ENCODE data around the gene MOV10L1. TPM values are rescaled to one million over a fixed set of nuclear protein-coding genes. Genes with fewer than 3 reads are reported as not detected.

Gene MOV10L1
- polyA plus RNA-seq, 1 donor from 2014 or later, result not detected

DNA sequence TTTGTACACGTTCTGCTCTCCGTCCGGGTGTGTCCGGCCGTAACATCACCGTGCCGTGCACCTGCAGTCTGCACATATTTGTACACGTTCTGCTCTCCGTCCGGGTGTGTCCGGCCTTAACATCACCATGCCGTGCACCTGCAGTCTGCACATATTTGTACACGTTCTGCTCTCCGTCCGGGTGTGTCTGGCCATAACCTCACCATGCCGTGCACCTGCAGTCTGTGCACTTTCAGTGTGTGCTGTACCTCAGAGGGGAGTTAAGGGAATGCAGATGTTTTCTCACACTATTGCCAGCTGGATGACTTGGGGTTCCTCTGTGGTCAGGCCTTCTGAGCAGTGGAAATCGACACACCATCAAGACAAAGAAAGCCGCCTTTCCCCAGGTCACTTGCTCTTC lies 35.9 kb upstream of the MOV10L1 start:
- H3K4me1 Mint-ChIP-seq, result peaks cover 10 to 12% (median 12%) of the 10 kb centered on the region in 3 donors
- H3K9me3 Mint-ChIP-seq, result peaks cover 0 to 9% (median 0%) of the 10 kb centered on the region in 3 donors
- H3K27me3 Mint-ChIP-seq, result peaks cover 46% of the 10 kb centered on the region
- H3K27ac Mint-ChIP-seq, result peak overlapping the region in 1 of 3 donors; percentile 87
- peaks cover 5% of the 10 kb centered on the region for H3K36me3 Mint-ChIP-seq
- peak overlapping the region in 2 of 4 donors; percentile 49 to 72 for H3K4me3 Mint-ChIP-seq

DNA sequence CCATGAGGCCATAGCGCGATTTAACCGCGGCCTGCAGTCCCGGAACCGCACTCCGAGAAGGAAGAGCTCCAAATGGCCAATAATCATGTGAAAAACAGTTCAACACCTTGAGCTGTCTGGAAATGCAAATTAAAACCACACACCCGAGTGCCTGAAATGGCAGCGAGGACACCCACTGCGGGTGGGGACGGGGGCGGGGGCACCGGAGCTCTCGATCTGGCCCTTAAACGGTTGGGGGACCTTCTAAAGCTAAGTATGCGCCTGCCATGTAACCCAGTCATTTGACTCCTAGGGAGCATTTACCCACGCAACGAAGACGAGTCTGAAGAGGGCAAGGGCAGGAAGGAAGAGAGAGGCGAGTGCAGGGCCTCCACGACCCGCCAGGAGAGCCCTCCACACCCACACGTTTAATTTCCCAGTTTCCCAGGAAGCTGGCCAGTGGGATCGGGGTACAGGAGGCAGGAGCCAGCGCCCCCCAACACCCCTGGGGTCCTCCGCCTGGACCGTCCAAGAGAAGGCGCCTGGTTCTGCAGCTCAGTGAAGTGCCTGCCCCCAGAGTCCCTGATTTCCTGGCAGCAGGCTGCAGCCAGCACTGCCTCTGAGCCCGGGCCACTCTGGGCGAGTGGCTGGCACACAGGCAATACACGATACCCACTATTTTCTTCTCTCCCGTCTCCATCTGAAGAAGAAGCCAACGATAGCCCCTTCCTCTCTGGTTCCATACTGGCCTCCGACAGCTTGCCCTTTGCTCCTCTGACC lies 33.4 kb upstream of the MOV10L1 start:
- Mint-ChIP-seq H3K4me1 (peaks cover 10 to 14% (median 12%) of the 10 kb centered on the region in 3 donors), H3K4me3 (peak overlapping the region; percentile 12 to 89 (median 63)), H3K9me3 (peaks cover 0 to 9% (median 0%) of the 10 kb centered on the region in 3 donors), H3K36me3 (peaks cover 4% of the 10 kb centered on the region), H3K27ac (peak overlapping the region in 1 of 3 donors; percentile 4), H3K27me3 (peaks cover 47% of the 10 kb centered on the region)

DNA sequence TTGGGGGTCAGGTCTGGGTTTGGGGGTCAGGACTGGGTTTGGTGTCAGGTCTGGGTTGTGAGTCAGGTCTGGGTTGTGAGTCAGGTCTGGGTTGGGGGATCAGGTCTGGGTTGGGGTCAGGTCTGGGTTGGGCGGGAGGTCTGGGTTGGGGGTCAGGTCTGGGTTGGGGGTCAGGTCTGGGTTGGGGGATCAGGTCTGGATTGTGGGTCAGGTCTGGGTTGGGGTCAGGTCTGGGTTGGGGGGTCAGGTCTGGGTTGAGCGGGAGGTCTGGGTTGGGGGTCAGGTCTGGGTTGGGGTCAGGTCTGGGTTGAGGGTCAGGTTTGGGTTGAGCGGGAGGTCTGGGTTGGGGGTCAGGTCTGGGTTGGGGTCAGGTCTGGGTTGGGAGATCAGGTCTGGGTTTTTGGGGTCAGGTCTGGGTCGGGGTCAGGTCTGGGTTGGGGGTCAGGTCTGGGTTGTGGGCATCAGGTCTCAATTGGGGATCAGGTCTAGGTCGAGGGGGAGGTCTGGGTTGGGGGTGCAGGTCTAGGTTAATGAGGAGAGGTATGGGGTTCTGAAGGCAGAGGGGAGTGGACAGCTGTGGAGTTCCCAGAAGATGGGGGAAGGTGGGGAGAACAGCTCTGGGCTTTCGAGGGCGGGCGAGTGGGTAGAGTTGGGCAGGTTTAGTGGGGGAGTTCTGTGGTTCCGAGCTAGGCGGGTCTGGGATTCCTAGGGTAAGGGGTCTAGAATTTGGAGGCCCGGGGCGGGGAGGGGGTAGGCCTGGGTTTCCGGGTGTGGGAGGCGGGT lies 32.3 kb upstream of the MOV10L1 start:
- H3K27ac Mint-ChIP-seq, result no peak overlapping the region
- peak overlapping the region in 1 of 4 donors; percentile 72 for H3K4me3 Mint-ChIP-seq
- H3K36me3 Mint-ChIP-seq, result peaks cover under 1% of the 10 kb centered on the region
- peaks cover 0 to 5% (median 0%) of the 10 kb centered on the region in 3 donors for H3K9me3 Mint-ChIP-seq
- peaks cover 10 to 14% (median 12%) of the 10 kb centered on the region in 3 donors for H3K4me1 Mint-ChIP-seq
- H3K27me3 Mint-ChIP-seq, result peaks cover 43% of the 10 kb centered on the region

DNA sequence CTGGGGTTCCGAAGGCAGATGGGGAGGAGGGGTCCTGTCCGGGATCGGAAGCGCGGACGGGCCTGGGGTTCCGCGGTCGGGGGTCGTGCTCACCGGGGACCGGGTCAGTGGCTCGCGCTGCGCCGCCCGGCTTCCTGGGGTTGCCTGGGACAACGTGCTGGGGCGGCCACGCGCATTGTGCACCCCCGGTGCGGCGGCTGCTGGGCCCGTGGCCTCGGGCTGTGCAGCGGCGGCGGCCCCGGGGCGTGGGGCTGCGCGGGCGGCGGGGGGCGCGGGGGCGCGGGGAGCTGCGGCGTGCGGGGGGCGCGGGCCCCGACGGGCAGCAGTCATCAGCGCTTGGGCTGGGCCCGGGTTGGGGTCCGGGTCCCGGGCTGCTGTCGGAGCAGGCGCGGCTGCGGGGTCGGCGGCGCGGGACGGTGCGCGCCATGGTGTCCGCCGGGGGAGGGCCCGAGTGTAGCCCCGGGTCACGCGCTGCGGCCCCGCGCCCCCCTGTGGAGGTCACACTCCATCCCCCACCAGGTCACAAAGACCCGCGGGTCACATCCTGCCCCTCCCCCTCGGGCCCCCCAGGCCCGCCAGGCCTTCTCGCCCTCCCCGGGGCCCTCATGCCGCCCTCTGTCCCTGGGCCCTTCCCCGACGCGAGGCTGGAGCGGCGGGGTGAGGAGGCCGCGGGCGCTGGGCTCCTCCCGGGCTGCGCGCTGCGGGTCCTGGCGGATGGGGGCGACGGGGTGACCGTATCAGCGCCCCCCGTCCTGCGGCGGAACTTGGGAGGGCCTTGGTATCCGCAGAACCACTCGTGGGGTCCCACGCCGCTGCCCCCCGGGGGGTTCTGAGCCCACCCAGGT lies 31.5 kb upstream of the MOV10L1 start, which contains the start of gene TTLL8:
TSS of gene TTLL8 (minus strand) at position 238 of the 845 bp plus-strand sequence.
- peaks cover 0 to 2% (median 0%) of the 10 kb centered on the region in 3 donors for H3K9me3 Mint-ChIP-seq
- H3K36me3 Mint-ChIP-seq, result no peaks in the 10 kb centered on the region
- peaks cover 39% of the 10 kb centered on the region for H3K27me3 Mint-ChIP-seq
- H3K27ac Mint-ChIP-seq, result no peak within 1 kb of the TSS
- H3K4me1 Mint-ChIP-seq, result peaks cover 10 to 14% (median 12%) of the 10 kb centered on the region in 3 donors
- peak within 1 kb of the TSS in 1 of 4 donors; percentile 72 for H3K4me3 Mint-ChIP-seq

DNA sequence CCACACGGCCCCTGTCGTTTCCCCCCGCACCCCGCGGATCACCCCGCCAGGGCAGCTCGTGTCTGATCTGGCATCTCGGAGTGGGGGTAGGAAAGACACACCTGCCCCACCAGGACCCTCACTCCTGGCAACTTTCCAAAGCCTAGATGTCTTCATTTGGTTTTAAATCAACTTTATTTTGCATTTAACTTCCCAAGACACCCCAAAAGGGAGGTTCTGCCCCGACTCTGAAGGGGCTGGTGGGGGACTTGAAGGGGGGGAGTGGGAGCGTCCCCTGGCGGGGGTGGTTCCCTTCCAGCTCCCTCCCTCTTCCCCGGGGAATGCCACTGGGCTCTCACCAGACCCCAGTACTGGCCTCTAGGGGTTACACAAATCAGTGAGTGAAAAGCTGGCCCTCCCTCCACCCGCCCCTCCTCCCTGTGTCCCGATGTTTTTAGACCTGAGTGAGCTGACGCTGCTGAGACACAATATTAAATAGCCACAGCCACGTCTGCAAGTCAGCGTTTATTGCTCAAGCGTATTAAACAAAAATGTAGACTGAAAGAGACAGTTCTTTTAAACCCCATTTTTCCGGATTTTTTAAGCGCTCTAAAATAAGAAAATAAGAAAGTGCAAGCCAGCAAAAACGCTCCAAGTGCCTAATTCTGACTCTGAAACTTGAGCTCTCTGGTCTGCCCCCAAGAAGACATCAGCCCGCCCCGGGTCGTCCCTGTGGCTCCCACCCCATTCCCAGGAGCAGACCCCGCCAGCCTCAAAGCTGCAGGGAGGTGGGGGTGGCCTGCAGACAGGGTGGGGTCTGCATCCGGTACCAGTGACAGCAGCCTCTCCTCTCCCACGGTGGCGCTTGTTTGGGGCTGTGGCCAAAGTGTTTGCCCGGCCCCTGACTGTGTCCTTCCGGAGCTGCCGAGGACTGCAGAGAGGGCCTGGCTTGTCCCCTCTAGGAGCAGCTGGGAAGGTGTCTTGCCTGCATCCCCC lies 30.6 kb upstream of the MOV10L1 start:
- Mint-ChIP-seq H3K27ac (no peak overlapping the region), H3K36me3 (no peaks in the 10 kb centered on the region), H3K27me3 (peaks cover 33% of the 10 kb centered on the region), H3K4me1 (peaks cover 9 to 12% (median 10%) of the 10 kb centered on the region in 3 donors), H3K9me3 (no peaks in the 10 kb centered on the region), H3K4me3 (peak overlapping the region in 1 of 4 donors; percentile 68)

DNA sequence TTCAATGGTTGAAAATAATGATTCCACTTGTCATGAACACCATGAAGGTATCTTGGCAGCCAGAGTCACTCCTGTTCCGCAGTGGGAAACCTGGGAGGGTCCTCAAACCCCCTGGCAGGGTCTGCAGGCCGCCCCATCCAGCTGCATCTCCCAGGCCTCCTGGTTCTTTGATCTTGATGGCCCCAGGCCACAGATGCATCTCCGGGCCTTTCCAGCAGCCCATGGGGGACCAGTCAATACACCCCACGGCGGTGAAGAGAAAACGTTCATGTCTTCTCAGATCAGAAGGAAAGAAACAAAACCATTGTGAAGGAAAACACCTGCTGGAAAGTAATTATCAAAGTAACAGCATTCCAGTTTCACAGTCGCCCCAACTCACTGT lies 29.9 kb upstream of the MOV10L1 start:
- peaks cover 30% of the 10 kb centered on the region for H3K27me3 Mint-ChIP-seq
- H3K4me3 Mint-ChIP-seq, result peak overlapping the region in 1 of 4 donors; percentile 68
- no peak overlapping the region for H3K27ac Mint-ChIP-seq
- no peaks in the 10 kb centered on the region for H3K9me3 Mint-ChIP-seq
- peaks cover 9 to 12% (median 10%) of the 10 kb centered on the region in 3 donors for H3K4me1 Mint-ChIP-seq
- H3K36me3 Mint-ChIP-seq, result no peaks in the 10 kb centered on the region

DNA sequence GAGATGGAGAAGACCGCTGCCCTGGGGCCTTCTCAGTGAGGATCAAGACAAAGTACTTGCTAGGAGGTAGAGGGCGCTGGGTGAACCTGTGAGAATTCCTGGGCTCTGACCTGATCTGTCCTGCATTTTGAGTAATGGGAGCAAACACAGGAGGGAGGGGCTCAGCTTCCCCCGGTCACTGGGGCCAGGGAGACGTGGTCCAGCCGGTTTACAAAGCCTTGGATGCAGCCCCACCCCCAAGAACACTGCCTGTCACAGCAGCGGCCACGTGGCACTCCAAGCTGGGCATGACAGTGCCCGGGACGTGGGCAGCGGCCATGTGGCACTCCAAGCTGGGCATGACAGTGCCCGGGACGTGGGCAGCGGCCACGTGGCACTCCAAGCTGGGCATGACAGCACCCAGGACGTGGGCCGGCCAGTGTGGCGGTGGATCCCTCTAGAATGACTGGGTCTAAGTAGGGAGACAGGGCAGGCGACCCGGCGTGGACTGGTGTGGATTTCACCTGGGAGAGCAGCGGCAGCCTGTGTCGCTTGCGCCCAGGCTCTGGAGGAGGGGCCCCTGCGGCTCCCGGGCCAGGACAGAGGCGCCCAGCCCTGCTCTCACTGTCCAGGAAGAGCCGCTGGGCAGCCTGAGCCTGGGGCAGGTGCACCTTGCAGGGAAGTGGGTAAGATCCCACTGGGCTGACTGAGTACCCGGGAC lies 29.2 kb upstream of the MOV10L1 start:
- Mint-ChIP-seq H3K4me3 (peak overlapping the region in 1 of 4 donors; percentile 22), H3K27ac (no peak overlapping the region), H3K9me3 (no peaks in the 10 kb centered on the region), H3K27me3 (peaks cover 25% of the 10 kb centered on the region), H3K36me3 (no peaks in the 10 kb centered on the region), H3K4me1 (peaks cover 8 to 12% (median 10%) of the 10 kb centered on the region in 3 donors)

DNA sequence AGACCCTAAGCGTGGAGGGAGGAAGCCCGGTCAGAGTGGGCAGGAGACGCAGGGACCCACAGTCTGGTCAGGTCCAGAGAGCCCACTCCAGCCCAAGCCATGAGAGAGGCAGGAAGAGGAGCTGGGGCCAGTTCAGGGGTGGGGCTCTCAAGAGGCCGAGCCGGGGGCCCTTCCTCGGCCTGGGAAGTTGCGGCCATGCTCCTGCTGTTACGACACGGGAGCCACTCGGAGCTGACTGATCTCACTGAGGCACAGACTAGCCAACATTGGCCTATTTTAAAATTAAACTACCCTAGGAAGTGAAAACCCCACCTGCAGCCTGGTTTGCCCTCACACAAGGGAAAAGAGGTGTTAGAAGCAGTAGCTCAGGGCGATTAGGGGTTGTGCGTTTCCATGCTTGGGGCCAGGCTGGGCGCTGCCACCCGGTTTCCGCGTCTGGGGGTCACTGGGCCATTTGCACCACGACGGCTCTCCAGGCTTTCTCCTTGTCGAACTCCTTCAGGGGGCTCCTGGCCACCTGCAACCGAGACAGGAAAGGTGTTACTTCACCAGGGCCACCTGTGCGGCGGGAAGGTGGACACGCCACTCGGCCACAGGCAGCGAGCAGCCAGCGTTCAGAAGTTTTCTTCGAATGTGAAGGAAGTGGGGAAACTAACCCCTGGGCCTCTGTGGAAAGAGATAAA lies 28.5 kb upstream of the MOV10L1 start:
- no peak overlapping the region for H3K4me3 Mint-ChIP-seq
- no peaks in the 10 kb centered on the region for H3K36me3 Mint-ChIP-seq
- H3K27ac Mint-ChIP-seq, result no peak overlapping the region
- H3K4me1 Mint-ChIP-seq, result peaks cover 3 to 7% (median 4%) of the 10 kb centered on the region in 3 donors
- peaks cover 23% of the 10 kb centered on the region for H3K27me3 Mint-ChIP-seq
- no peaks in the 10 kb centered on the region for H3K9me3 Mint-ChIP-seq

DNA sequence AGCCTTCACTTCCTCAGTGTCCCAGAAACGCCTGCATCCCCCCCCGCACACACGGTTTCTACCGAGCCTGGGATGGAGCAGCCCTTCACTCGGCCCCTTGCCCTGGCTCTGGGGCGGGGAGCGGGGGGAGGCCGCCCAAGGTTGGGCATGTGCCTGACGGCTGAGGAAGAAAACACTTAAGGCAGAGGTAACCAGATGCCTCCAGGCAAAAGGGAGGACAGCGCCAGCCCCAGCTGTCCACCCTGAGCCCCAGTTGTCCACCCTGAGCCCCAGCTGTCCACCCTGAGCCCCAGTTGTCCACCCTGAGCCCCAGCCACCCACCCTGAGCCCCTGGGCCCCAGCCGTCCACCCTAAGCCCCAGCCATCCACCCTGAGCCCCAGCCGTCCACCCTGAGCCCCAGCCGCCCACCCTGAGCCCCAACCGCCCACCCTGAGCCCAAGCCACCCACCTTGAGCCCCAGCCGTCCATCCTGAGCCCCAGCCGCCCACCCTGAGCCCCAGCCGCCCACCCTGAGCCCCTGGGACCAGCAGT lies 27.9 kb upstream of the MOV10L1 start:
- H3K4me3 Mint-ChIP-seq, result no peak overlapping the region
- peaks cover 0 to 2% (median 2%) of the 10 kb centered on the region in 3 donors for H3K4me1 Mint-ChIP-seq
- no peaks in the 10 kb centered on the region for H3K36me3 Mint-ChIP-seq
- peaks cover 18% of the 10 kb centered on the region for H3K27me3 Mint-ChIP-seq
- H3K27ac Mint-ChIP-seq, result peak overlapping the region in 1 of 3 donors; percentile 16
- H3K9me3 Mint-ChIP-seq, result no peaks in the 10 kb centered on the region

DNA sequence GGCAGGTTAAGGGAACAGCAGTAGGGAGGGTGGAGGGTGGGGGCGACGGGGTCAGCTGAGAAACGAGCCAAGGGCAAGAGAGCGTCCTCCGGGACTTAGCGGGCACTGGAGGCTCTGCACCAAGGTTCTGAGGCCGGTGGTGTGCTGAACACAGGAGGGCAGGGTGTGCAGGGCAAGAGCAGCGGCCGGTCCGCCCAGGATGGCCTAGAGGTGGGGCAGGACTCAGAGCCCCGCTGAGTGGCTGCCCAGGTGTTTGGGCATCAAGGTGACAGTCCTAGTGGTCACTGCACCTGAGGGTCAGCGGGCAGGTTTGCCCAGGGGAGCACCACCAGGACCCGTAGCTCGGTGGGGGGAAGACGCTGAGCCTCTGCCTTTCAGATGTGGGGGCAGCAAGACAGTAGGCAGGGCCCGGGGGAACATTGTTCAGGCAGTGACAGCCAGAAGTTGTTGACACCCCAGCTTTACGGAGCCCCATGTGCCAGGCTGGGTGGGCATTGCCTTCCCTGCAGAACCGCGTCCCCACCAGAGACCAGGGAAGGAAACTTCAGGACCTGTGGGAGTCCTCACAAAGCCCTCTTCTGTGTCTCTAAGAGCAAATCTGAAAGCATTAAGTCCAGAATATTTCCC lies 27.2 kb upstream of the MOV10L1 start:
- H3K27ac Mint-ChIP-seq, result no peak overlapping the region
- H3K27me3 Mint-ChIP-seq, result peaks cover 16% of the 10 kb centered on the region
- H3K9me3 Mint-ChIP-seq, result no peaks in the 10 kb centered on the region
- H3K36me3 Mint-ChIP-seq, result no peaks in the 10 kb centered on the region
- H3K4me1 Mint-ChIP-seq, result peaks cover 0 to 2% (median 0%) of the 10 kb centered on the region in 3 donors
- peak overlapping the region in 1 of 4 donors; percentile 47 for H3K4me3 Mint-ChIP-seq

DNA sequence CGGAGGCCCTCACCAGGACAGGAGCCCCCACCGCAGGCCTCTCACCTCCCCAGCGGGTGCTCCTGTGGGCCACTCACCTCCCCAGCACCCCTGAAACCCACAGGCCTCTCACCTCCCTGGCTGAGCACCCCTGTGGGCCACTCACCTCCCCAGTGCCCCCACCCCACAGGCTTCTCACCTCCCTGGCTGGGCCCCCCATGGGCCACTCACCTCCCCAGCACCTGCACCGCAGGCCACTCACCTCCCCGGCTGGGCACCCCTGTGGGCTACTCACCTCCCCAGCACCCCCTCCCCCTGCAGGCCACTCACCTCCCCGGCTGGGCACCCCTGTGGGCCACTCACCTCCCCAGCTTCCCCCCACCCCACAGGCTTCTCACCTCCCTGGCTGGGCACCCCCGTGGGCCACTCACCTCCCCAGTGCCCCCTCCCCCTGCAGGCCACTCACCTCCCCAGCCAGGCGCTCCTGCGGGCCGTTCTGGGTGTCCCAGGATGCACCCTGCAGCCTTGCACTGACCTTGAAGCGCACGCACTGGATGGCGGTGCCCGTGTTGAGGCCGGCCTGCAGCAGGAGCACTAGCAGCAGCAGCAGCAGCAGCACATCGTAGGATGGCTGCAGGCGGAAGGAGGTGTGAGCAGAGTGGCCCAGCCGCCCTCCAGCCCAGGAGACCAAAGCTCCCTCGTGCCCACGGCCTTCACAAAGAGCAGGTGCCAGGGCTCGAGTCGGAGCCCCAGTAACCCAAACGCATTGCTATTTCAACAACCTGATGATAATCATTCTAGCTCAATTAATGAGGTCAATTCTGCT lies 26.0 kb upstream of the MOV10L1 start:
- Mint-ChIP-seq H3K4me3 (no peak overlapping the region), H3K27me3 (peaks cover 15% of the 10 kb centered on the region), H3K36me3 (no peaks in the 10 kb centered on the region), H3K4me1 (peaks cover 0 to 2% (median 0%) of the 10 kb centered on the region in 3 donors), H3K27ac (no peak overlapping the region), H3K9me3 (no peaks in the 10 kb centered on the region)

All from IgD-negative memory B cell (primary cell).